ENCODE measurements around the gene SBK3.
"Not testable (repeated sequence)": the region's sequence is repeated elsewhere in the genome, so short reads cannot be mapped to it uniquely, and the experiment has no call there.

The SBK3 gene

GRCh38 chr19:55576746-55577145 is 31.4 kb upstream of the SBK3 start:
- DNase-seq (ENCODE audit: low spot score): no peak

- not testable (repeated sequence) for DNase-seq (ENCODE audit: low spot score)
Measured at GRCh38 chr19:55573929-55574328, 28.6 kb upstream of the SBK3 start.

GRCh38 chr19:55569477-55569876 is 24.1 kb upstream of the SBK3 start:
- not testable (repeated sequence) for DNase-seq (ENCODE audit: low spot score)

- no peak for DNase-seq (ENCODE audit: low spot score)
Measured at GRCh38 chr19:55567708-55568328, 22.5 kb upstream of the SBK3 start.

- DNase-seq (ENCODE audit: low spot score): no peak
Measured at GRCh38 chr19:55566823-55567222, 21.5 kb upstream of the SBK3 start.

- DNase-seq (ENCODE audit: low spot score): no peak
Measured at GRCh38 chr19:55563261-55563690, 17.9 kb upstream of the SBK3 start.

- DNase-seq (ENCODE audit: low spot score): no peak
Measured at GRCh38 chr19:55559684-55560083, 14.3 kb upstream of the SBK3 start.

DNA sequence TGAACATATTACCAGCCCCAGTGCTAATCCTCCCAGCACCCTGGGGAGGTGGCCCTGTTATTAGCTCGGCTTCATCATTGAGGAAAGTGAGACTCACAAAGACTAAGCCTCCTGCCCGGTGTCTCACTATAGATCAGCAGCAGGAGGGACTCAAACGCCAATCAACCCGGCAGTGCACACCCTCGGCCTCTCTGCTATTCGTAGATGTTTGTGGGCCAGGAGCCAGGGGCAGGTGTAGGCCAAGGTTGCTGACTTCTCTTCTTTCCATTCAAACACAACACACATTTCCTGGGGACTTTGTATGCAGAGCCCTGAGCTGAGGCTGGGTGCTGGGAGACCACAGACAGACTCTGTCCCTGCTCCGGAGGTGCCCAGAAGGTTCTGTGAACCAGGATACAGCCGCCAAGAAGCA is 9.4 kb upstream of the SBK3 start:
- DNase-seq (ENCODE audit: low spot score): no peak

- DNase-seq (ENCODE audit: low spot score): no peak
Measured at GRCh38 chr19:55554302-55554701, 9.0 kb upstream of the SBK3 start.

DNA sequence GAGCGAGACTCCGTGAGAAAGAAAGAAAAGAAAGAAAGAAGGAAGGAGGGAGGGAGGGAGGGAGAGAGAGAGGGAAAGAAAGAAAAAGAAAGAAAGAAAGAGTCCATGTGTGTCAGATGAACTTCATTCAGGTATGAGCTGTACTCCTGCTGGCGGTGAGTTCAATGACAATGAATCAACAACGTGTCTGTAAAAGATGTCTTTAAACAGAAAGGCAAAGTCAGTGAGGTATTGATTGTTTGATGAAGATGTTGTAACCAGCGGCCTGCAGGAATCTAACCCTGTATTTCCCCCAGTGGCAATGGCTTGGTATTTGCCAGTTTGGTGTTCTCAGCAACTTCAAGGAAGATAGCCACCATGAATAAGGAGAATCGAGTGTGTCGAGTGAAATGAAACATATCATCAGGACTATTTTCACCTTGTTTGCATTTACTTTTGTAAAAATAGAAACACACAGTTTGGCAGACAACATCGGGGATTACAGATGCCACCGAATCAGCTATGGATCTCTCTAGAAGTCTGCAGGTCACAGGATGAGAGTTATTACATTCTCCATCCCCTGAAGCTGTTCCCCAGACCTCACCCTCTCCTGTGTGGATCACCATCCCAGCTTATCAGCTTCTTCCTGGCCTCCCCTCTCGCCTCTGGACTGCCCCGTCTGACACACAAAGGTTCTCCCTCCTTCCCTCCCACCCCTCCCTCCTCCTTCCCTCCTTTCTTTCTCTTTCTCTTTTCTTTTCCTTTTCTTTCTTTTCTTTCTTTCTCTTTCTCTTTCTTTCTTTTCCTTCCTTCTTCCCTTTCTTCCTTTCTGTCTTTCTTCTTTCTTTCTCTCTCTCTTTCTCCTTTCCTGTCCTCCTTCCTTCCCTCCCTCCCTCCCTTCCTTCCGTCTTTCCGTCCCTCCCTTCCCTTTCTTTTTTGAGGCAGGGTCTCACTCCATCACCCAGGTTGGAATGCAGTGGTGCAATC is 8.2 kb upstream of the SBK3 start:
- DNase-seq (ENCODE audit: low spot score): no peak

GRCh38 chr19:55552620-55553019 is 7.3 kb upstream of the SBK3 start:
- no peak for DNase-seq (ENCODE audit: low spot score)

DNA sequence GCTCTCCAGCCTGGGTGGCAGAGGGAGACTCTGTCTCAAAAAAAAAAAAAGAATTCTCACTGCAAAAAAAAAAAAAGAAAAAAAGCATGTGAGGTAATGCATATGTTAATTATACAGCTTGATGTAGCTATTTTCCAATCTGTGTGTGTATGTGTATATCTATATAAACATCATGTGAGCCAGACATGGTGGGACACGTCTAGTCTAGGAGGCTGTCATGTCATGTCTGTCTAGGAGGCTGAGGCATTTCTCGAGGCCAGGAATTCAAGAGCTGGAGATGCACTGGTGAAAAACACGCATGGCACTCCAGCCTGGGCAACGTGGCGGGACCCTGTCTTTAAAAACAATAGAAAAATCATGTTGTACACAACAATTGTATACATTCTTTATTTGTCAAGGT is 6.9 kb upstream of the SBK3 start:
- no peak for DNase-seq (ENCODE audit: low spot score)

- no peak for DNase-seq (ENCODE audit: low spot score)
Measured at GRCh38 chr19:55550321-55550650, 4.9 kb upstream of the SBK3 start.

- DNase-seq (ENCODE audit: low spot score): no peak
Measured at GRCh38 chr19:55549500-55550320, 4.4 kb upstream of the SBK3 start.

DNA sequence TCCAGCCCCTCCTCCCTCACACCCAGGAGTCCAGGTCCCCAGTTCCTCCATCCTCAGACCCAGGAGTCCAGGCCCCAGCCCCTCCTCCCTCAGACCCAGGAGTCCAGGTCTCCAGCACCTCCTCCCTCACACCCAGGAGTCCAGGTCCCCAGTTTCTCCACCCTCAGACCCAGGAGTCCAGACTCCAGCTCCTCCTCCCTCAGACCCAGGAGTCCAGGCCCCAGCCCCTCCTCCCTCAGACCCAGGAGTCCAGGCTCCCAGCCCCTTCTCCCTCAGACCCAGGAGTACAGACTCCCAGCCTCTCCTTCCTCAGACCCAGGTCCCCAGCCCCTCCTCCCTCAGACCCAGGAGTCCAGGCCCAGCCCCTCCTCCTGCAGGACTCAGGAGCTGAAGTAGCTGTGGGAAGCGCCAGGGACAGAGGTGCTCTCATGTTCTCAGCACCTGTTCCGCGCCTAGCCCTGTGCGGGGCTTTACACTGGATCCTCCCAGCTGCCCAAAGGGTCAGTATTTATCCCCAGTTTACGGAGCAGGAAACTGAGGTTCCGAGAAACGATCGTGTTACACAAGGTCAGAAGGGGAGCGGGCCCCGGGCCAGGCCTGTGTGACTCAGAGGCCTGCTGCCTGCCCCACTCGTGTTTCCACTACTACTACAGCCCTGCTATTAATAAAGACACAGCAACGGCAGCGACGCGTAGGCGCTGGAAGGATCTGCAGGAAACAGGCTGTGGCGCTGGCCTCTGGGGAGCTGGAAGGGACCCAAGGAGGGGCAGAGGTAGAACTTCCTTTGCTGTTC is 1.7 kb upstream of the SBK3 start:
- DNase-seq (ENCODE audit: low spot score): peak; percentile 35

DNA sequence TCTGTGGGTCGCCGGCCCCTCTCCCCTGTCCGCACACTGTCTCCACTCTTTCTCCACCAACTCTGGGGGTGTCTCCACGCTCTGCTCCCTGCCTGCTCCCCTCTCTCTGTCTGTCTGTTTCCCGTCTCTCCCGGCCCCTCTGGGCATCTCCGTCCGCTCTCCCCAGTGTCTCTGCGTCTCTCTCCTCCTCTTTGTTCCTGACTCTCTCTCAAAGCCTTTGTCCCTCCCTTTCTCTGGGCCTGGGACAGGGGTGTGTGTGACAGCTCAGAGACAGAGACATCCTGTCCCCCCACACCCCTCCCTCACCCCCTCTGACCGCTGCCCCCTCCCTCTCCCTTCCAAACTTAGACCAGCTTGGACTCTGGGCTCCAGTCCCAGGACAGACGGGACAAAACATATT is 668 bp upstream of the SBK3 start:
- no peak for DNase-seq (ENCODE audit: low spot score)

GRCh38 chr19:55544776-55545439 is 435 bp downstream of the SBK3 start:
- no peak for DNase-seq (ENCODE audit: low spot score)

DNA sequence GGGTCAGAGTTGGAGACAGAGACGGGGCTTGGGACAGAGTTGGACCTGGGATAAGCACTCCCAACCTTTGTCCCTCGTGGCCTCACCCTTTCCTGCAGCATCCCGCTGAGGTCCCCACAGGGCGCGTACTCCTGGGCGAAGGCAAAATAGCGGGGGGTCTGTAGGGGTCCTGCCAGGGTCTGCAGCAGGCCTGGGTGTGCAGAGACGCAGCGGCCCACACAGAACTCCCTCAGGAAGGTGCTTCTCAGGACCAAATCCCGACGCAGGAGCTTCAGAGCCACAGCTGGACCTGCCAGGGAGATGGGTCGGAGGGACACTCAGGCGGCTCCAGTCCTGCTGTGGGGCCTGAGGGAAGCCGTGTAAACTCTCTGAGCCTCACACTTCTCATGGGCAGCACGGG is 1.3 kb downstream of the SBK3 start:
- DNase-seq (ENCODE audit: low spot score): no peak

DNA sequence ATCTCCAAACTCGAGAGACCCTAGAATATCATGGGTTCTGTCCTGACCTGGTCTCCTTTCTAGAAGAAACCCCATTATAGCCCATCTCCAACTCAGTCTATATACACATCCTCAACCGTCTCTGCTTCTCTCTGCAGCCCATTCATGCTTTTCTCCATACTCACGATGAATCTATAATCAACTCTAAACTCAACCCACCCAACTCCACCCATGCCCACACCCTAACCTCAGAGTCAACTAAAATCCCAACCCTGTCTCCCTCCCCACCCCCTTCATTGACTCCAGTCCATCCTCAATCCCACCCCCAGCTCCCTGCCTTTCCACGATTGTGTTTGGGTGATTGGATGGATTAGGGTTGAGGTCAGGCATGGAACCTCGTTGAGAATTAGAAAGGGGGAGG is 1.8 kb downstream of the SBK3 start:
- DNase-seq (ENCODE audit: low spot score): no peak

GRCh38 chr19:55542292-55542855 is 3.0 kb downstream of the SBK3 start:
- no peak for DNase-seq (ENCODE audit: low spot score)

DNA sequence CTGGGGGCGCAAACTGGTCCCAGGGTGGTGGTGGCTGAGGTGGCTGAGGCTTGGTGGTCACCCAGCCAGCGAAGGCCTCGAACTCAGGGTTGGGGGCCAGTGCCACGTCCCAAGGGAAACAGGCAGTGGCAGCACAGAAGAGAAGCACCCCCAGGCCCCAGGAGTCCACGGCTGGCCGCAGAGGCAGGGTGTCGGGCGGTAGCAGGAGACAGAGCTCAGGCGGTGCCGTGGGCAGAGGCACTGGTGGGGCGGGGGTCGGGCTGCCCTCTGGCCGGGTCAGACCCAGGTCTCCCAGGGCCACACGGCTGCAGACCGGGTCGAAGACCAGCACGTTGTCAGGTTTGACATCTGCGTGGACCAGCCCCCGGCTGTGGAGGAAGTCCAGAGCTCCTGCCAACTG is 4.3 kb downstream of the SBK3 start:
- no peak for DNase-seq (ENCODE audit: low spot score)

Data from pons (tissue), 1 donor.